PC-3 (cell line): Measurements from ENCODE around the gene DBF4B.

Source experiments
- CTCF ChIP-seq: fragments of 300-600 bp; sonication (generic); conservative IDR thresholded peaks from 2 replicates; pipeline ENCODE4 v1.5.1; 2017; ENCODE audit warnings: antibody characterized with exemption, low read depth, mild to moderate bottlenecking, low read length
- EZH2 ChIP-seq: fragments of 300-600 bp; sonication (generic); IDR thresholded peaks from one replicate; pipeline ENCODE4 v1.6.1; 2017; ENCODE audit warnings: antibody characterized with exemption, mild to moderate bottlenecking, low read length; ENCODE audit not compliant: unreplicated experiment
- EZH2phosphoT487 ChIP-seq: fragments of 300-600 bp; sonication (generic); IDR thresholded peaks from 2 replicates; pipeline ENCODE4 v1.6.1; 2018; ENCODE audit warnings: mild to moderate bottlenecking, antibody characterized with exemption, low read length, borderline replicate concordance

DNA sequence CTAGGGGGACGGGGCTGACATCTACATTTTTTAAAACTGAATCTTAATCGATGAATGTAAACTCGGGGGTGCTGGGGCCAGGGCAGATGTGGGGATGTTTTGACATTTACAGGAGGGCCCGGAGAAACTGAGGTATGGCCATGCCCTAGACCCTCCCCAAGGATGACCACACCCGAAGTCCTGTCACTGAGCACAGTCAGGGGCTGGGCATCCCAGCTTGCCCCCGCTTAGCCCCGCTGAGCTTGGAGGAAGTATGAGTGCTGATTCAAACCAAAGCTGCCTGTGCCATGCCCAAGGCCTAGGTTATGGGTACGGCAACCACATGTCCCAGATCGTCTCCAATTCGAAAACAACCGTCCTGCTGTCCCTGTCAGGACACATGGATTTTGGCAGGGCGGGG lies 71.7 kb downstream of the DBF4B start:
- no peak for TF ChIP-seq CTCF
- no peak for TF ChIP-seq EZH2
- no peak for TF ChIP-seq EZH2phosphoT487
